ENCODE data around the gene ASTN1.

- TF ChIP-seq CTCF (IDR thresholded peaks at IDR 0.05) = no peak
- no peak for TF ChIP-seq POLR2A (IDR thresholded peaks at IDR 0.05)
Measured at GRCh38 chr1:177174921-177175634, 10.6 kb upstream of the ASTN1 start.
